SK-N-SH treated with all-trans-retinoic acid at 6 μM for 48 hours (cell line): ENCODE measurements around the gene ATP8A1.

ENCODE experiments used
- ATAC-seq: fragments of 200-7000 bp; cut with Tn5 transposase; 3 replicates; pipeline ENCODE4 v1.9.1; 2020; ENCODE audit warnings: mild to moderate bottlenecking, moderate library complexity
- ARNTL ChIP-seq: fragments of 450-650 bp; formaldehyde crosslinking; IDR thresholded peaks from 2 replicates; pipeline ENCODE4 v1.5.0; 2020; ENCODE audit warnings: low read depth, mild to moderate bottlenecking, moderate library complexity, borderline replicate concordance
- BACH2 ChIP-seq: fragments of 250-450 bp; sonication (Bioruptor Pico); IDR thresholded peaks from 2 replicates; pipeline ENCODE4 v1.9.0; 2021; ENCODE audit warnings: mild to moderate bottlenecking, borderline replicate concordance
- ESRRG ChIP-seq: fragments of 250-450 bp; sonication (Bioruptor Pico); IDR thresholded peaks from 2 replicates; pipeline ENCODE4 v1.6.1; 2021; ENCODE audit warnings: mild to moderate bottlenecking
- GLIS3 ChIP-seq: fragments of 250-450 bp; sonication (Bioruptor Pico); IDR thresholded peaks from 2 replicates; pipeline ENCODE4 v1.5.0; 2020; ENCODE audit warnings: mild to moderate bottlenecking, moderate library complexity
- ISL1 ChIP-seq: fragments of 250-450 bp; sonication (Bioruptor Pico); IDR thresholded peaks from 2 replicates; pipeline ENCODE4 v2.1.2; 2022; ENCODE audit warnings: mild to moderate bottlenecking, moderate library complexity
- OSR1 ChIP-seq: fragments of 250-450 bp; sonication (Bioruptor Pico); IDR thresholded peaks from 2 replicates; pipeline ENCODE4 v1.8.0; 2022; ENCODE audit warnings: moderate library complexity, mild to moderate bottlenecking, inconsistent platforms
- RARB ChIP-seq: fragments of 250-450 bp; sonication (Bioruptor Pico); IDR thresholded peaks from 2 replicates; pipeline ENCODE4 v1.8.0; 2021; ENCODE audit warnings: mild to moderate bottlenecking, moderate library complexity
- SNAI2 ChIP-seq: fragments of 250-450 bp; sonication (Bioruptor Pico); IDR thresholded peaks from 2 replicates; pipeline ENCODE4 v1.5.0; 2020; ENCODE audit warnings: mild to moderate bottlenecking, moderate library complexity
- TCF4 ChIP-seq: fragments of 250-450 bp; sonication (Bioruptor Pico); IDR thresholded peaks from 2 replicates; pipeline ENCODE4 v1.8.0; 2021; ENCODE audit warnings: mild to moderate bottlenecking, moderate library complexity, borderline replicate concordance
- TOX ChIP-seq: fragments of 250-450 bp; sonication (Bioruptor Pico); IDR thresholded peaks from 2 replicates; pipeline ENCODE4 v1.8.0; 2021; ENCODE audit warnings: mild to moderate bottlenecking, moderate library complexity, borderline replicate concordance
- ZC3H10 ChIP-seq: fragments of 250-450 bp; sonication (Bioruptor Pico); IDR thresholded peaks from 2 replicates; pipeline ENCODE4 v1.5.1; 2021; ENCODE audit warnings: mild to moderate bottlenecking, moderate library complexity
- ZFP3 ChIP-seq: fragments of 250-450 bp; sonication (Bioruptor Pico); IDR thresholded peaks from 2 replicates; pipeline ENCODE4 v1.5.0; 2020; ENCODE audit warnings: mild to moderate bottlenecking, moderate library complexity
- ZFP30 ChIP-seq: fragments of 450-650 bp; formaldehyde crosslinking; IDR thresholded peaks from 2 replicates; pipeline ENCODE4 v1.5.0; 2022; ENCODE audit warnings: mild to moderate bottlenecking, moderate library complexity
- ZNF565 ChIP-seq: fragments of 450-650 bp; formaldehyde crosslinking; conservative IDR thresholded peaks from 2 replicates; pipeline ENCODE4 v1.5.0; 2020; ENCODE audit warnings: low read depth, mild to moderate bottlenecking, moderate library complexity
- ZNF70 ChIP-seq: fragments of 450-650 bp; formaldehyde crosslinking; IDR thresholded peaks from 2 replicates; pipeline ENCODE4 v1.5.0; 2020; ENCODE audit warnings: mild to moderate bottlenecking, moderate library complexity
- ZNF8 ChIP-seq: fragments of 450-650 bp; formaldehyde crosslinking; IDR thresholded peaks from 2 replicates; pipeline ENCODE4 v1.5.0; 2020; ENCODE audit warnings: mild to moderate bottlenecking, moderate library complexity
- TF ChIP-seq, protein P1 (sequence below): fragments of 250-450 bp; sonication (Bioruptor Pico); IDR thresholded peaks from 2 replicates; pipeline ENCODE4 v1.8.0; 2021; ENCODE audit warnings: low read depth, mild to moderate bottlenecking, moderate library complexity, borderline replicate concordance
- TF ChIP-seq, protein P2 (sequence below): fragments of 250-450 bp; sonication (Bioruptor Pico); IDR thresholded peaks from 2 replicates; pipeline ENCODE4 v1.5.0; 2020; ENCODE audit warnings: mild to moderate bottlenecking, moderate library complexity
- TF ChIP-seq, protein P3 (sequence below): fragments of 250-450 bp; sonication (Bioruptor Pico); IDR thresholded peaks from 2 replicates; pipeline ENCODE4 v1.5.1; 2021; ENCODE audit warnings: mild to moderate bottlenecking, moderate library complexity
- TF ChIP-seq, protein P4 (sequence below): fragments of 250-450 bp; sonication (Bioruptor Pico); IDR thresholded peaks from 2 replicates; pipeline ENCODE4 v1.5.1; 2020; ENCODE audit warnings: low read depth, mild to moderate bottlenecking, moderate library complexity

Gene ATP8A1

DNA sequence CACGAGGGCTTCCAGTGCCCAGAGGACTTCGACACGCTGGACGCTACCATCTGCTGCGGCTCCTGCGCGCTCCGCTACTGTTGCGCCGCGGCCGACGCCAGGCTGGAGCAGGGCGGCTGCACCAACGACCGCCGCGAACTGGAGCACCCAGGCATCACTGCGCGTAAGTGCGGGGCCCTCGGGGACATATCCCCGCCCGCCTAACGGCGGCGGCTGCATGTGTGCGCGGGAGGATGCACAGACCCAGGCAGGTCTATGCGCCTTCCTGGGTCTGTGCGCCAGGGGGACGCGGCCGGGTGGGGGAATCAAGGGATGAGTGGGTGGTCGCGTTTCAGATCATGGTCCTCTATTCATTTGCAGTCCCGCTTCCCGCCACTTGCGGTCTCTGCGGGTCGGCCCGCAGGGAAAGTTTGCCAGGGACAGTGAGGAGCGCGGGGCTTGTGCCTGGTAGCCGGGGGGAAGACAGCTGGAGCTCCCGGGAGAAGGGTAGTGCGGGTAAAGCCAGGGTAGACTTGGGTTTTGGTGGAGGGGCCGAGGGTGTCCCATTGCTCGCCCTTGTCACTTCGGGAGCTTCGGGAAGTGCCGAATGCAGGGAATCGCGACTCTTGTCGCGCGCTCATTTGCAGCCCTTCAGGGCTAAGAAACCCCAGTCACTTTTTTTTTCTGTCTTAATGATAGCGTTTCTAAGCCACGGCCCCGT is 258.6 kb downstream of the ATP8A1 start (continued):
- TF ChIP-seq ZFP3 (CRISPR knock-in tag) (no peak), OSR1 (CRISPR knock-in tag) (no peak), TCF4 (no peak), RARB (CRISPR knock-in tag) (no peak), ZNF565 (no peak)
- TF ChIP-seq, all 23 proteins: peak for 0

DNA sequence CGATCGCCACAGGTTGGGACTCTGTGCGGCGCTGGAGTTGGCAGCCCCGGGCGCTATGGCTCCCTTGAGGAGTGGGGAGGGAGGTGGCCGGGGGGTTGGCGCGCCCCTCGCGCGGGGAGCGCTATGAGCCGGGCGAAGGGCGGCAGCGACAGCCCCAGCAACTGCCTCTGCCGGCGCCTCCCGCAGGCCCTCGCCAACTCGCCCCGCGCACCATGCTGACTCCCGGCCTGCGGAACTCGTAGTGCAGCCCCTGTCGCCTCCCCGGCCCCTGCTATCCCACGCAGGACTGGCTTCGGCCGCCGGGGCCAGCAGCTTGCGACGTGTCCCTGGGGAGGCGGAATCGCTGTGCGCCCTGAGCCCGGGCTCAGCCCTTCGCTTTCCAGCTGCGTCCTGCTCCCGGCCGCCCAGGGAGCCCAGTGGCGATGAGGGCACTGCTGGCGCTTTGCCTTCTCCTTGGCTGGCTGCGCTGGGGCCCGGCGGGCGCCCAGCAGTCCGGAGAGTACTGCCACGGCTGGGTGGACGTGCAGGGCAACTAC is 259.2 kb downstream of the ATP8A1 start:
- TF ChIP-seq, protein P1, sequence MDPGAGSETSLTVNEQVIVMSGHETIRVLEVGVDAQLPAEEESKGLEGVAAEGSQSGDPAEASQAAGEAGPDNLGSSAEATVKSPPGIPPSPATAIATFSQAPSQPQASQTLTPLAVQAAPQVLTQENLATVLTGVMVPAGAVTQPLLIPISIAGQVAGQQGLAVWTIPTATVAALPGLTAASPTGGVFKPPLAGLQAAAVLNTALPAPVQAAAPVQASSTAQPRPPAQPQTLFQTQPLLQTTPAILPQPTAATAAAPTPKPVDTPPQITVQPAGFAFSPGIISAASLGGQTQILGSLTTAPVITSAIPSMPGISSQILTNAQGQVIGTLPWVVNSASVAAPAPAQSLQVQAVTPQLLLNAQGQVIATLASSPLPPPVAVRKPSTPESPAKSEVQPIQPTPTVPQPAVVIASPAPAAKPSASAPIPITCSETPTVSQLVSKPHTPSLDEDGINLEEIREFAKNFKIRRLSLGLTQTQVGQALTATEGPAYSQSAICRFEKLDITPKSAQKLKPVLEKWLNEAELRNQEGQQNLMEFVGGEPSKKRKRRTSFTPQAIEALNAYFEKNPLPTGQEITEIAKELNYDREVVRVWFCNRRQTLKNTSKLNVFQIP (CRISPR knock-in tag), result no peak
- peak; percentile 63 for ATAC-seq

DNA sequence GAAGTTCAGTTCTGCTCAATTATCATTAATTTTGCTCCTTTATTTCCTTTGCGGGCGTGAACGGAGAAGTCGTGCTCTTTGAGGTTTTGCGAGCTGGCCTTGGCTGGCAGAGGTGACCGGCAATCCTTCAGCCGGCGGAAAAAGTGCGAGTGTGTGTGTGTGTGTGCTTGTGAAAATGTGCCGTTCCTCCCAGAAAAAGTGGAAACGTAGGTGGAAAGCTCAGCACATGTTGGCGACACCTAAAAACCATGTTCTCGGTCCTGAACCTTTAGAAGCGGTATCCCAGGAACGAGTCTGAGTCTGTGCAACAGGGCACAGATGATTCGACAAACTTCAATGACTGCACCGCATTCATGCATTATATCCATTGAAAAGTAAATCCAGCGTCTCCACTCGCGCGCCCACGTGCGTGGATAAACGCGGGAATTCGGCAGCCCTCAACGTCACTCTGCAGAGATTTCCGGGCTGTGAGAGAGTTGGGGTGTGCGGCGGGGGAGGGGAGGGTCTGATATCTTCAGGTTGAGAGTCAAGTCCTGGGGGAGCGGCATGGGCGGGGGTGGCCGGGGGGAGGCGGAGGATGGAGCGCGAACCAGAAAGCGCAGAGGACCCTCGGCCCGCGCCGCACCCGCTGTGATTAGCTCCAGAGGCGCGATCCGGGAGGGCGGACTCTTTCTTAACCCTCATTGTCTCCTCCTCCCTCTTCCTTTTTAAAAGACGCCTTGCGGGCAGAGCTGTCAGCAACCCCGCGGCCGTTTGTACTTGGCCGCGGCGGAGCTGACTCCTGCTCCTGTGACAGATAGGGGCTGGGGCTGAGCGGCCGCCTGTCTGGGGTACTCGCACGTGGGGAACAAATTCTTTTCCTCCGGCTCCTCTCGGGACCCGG is 259.9 kb downstream of the ATP8A1 start, which contains the start of gene SHISA3:
Gene SHISA3, plus strand, starts transcription at position 737 of the 883 bp plus-strand sequence. CDS start 569 bp downstream, outside the sequence.
- peak; percentile 69 for ATAC-seq
- TF ChIP-seq ARNTL (CRISPR knock-in tag), result no peak
- TF ChIP-seq, protein P1 (CRISPR knock-in tag), result no peak
- TF ChIP-seq GLIS3 (CRISPR knock-in tag), result no peak
- no peak for TF ChIP-seq TCF4
- TF ChIP-seq, protein P2, sequence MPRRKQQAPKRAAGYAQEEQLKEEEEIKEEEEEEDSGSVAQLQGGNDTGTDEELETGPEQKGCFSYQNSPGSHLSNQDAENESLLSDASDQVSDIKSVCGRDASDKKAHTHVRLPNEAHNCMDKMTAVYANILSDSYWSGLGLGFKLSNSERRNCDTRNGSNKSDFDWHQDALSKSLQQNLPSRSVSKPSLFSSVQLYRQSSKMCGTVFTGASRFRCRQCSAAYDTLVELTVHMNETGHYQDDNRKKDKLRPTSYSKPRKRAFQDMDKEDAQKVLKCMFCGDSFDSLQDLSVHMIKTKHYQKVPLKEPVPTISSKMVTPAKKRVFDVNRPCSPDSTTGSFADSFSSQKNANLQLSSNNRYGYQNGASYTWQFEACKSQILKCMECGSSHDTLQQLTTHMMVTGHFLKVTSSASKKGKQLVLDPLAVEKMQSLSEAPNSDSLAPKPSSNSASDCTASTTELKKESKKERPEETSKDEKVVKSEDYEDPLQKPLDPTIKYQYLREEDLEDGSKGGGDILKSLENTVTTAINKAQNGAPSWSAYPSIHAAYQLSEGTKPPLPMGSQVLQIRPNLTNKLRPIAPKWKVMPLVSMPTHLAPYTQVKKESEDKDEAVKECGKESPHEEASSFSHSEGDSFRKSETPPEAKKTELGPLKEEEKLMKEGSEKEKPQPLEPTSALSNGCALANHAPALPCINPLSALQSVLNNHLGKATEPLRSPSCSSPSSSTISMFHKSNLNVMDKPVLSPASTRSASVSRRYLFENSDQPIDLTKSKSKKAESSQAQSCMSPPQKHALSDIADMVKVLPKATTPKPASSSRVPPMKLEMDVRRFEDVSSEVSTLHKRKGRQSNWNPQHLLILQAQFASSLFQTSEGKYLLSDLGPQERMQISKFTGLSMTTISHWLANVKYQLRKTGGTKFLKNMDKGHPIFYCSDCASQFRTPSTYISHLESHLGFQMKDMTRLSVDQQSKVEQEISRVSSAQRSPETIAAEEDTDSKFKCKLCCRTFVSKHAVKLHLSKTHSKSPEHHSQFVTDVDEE (CRISPR knock-in tag), result no peak
- TF ChIP-seq ZNF70 (CRISPR knock-in tag), result no peak
- no peak for TF ChIP-seq RARB (CRISPR knock-in tag)
- TF ChIP-seq, protein P3, sequence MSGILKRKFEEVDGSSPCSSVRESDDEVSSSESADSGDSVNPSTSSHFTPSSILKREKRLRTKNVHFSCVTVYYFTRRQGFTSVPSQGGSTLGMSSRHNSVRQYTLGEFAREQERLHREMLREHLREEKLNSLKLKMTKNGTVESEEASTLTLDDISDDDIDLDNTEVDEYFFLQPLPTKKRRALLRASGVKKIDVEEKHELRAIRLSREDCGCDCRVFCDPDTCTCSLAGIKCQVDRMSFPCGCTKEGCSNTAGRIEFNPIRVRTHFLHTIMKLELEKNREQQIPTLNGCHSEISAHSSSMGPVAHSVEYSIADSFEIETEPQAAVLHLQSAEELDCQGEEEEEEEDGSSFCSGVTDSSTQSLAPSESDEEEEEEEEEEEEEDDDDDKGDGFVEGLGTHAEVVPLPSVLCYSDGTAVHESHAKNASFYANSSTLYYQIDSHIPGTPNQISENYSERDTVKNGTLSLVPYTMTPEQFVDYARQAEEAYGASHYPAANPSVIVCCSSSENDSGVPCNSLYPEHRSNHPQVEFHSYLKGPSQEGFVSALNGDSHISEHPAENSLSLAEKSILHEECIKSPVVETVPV, result no peak
- TF ChIP-seq BACH2 (CRISPR knock-in tag), result no peak
- no peak for TF ChIP-seq ESRRG (CRISPR knock-in tag)

DNA sequence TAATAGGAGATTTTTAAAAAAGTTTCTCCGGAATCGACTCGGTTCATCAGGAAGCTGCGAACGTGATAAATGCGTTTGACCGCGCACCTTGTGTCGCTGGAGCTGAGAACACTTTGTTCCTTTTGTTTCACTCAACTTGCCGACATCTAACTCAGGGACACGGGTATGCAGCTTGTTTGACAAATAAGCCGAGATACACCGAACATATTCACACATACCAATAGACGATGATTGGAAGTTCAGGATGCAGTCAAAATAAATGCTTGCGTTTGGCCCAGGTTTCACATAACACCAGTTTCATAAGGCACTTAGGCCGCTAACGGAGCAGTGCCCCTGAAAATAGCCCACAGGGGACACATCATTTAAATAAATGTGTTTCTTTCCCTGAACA is 260.5 kb downstream of the ATP8A1 start:
- ATAC-seq, result no peak
- TF ChIP-seq ISL1 (CRISPR knock-in tag) (no peak), ZNF8 (CRISPR knock-in tag) (no peak), RARB (CRISPR knock-in tag) (no peak), ZFP30 (no peak), SNAI2 (CRISPR knock-in tag) (no peak), ZC3H10 (no peak), OSR1 (CRISPR knock-in tag) (no peak), GLIS3 (CRISPR knock-in tag) (no peak), ESRRG (CRISPR knock-in tag) (no peak), TOX (CRISPR knock-in tag) (no peak)
- TF ChIP-seq, protein P4, sequence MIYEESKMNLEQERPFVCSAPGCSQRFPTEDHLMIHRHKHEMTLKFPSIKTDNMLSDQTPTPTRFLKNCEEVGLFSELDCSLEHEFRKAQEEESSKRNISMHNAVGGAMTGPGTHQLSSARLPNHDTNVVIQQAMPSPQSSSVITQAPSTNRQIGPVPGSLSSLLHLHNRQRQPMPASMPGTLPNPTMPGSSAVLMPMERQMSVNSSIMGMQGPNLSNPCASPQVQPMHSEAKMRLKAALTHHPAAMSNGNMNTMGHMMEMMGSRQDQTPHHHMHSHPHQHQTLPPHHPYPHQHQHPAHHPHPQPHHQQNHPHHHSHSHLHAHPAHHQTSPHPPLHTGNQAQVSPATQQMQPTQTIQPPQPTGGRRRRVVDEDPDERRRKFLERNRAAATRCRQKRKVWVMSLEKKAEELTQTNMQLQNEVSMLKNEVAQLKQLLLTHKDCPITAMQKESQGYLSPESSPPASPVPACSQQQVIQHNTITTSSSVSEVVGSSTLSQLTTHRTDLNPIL (CRISPR knock-in tag), result no peak
- TF ChIP-seq, protein P2 (CRISPR knock-in tag), result no peak
